ENCODE measurements around the gene RAPGEF3. TPM values are rescaled to one million over a fixed set of nuclear protein-coding genes. Genes with fewer than 3 reads are reported as not detected.

Gene RAPGEF3
- total and polyA plus RNA-seq, 2 of the 8 experiments (the other 6 are each of a cell fraction or from before 2014, with no cell fraction given): 5.0 to 9.4 TPM

DNA sequence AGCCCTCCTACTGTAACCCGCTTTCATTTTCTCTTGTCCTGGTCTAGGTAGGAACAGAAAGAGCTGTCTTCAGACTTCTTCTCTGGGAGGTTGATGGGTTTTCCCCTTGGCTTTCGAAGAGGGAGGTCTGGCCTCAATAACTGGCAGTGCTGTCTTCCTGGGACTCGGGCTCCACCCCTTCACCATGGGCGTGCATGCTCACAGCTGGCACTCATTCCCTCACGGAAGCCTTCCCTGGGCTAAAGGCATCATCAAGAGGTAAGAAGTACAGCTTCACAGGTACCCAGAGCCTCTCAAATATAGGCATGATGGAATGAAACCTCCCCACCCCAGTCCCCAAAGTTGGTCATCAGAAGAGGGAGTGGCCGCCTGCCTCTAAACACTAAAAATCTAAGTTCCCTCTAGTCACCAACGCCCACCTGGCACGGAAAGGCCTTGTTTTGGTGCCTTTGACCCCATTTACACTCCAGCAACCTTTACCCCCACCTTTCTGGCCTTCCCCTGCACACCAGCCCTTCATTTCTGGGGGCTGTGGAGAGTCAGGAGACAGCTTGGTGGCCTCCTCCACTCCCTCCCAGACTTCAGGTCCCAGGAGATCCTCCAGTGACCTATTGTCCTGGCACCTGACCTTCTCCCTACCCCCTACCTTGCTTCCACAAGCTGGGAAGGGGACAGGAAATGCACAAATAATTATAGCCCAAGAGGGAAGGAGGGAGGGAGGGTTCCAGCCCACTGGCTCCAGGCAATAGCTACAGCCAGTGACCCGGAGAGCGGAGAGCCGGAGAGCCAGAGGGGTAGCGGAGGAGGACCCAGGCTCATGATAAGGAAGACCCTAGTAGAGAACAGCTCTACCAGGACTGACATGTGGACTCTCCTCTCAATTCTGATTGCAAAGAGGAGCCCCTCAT is 2.8 kb downstream of the RAPGEF3 start:
- Histone ChIP-seq H3K9me3 (ENCODE audit: insufficient read depth in 2 of 2, low read depth in 1 of 2, low read length in 1 of 2) (no peaks in the 10 kb centered on the region), H4K8ac (ENCODE audit: extremely low read depth, insufficient read depth, low read length) (no peak overlapping the region), H3K23me2 (ENCODE audit: low read depth, low read length) (peaks cover 8% of the 10 kb centered on the region; the same call in 1 of the 2 replicates), H3K79me1 (ENCODE audit: low read depth, low read length) (no peaks in the 10 kb centered on the region), H3K4me1 (replicated peaks in 1 of 4; ENCODE audit: control insufficient read depth in 3 of 4, insufficient read depth in 4 of 4, low read length in 3 of 4) (peaks cover 14 to 27% (median 16%) of the 10 kb centered on the region in 4 experiments), H3K4me3 (ENCODE audit: extremely low read depth in 1 of 4, insufficient read depth in 2 of 4, low read depth in 3 of 4, low read length in 4 of 4) (no peak overlapping the region), H2BK5ac (ENCODE audit: low read depth, low read length) (0 out of 2 replicates have a peak overlapping the region, but pooled peaks have one; percentile 42), H3K14ac (ENCODE audit: insufficient read length) (no peak overlapping the region), H3K4ac (replicated peaks; ENCODE audit: insufficient read length, low read depth, low read length) (no peak overlapping the region), H3K27me3 (replicated peaks in 1 of 4; ENCODE audit: control insufficient read depth in 3 of 4, extremely low read depth in 1 of 4, insufficient read depth in 3 of 4, low read length in 3 of 4) (peaks cover 0 to 2% (median 0%) of the 10 kb centered on the region in 4 experiments; a peak in 2 of 7 replicates), H2AFZ (ENCODE audit: low read length) (no peak overlapping the region), H4K5ac (ENCODE audit: insufficient read length, low read depth, low read length) (no peak overlapping the region), H4K20me1 (replicated peaks in 1 of 2; ENCODE audit: control insufficient read depth in 1 of 2, insufficient read depth in 2 of 2, low read length in 2 of 2) (no peaks in the 10 kb centered on the region), H3K56ac (replicated peaks; ENCODE audit: insufficient read length, low read depth, low read length) (no peak overlapping the region), H2AK5ac (ENCODE audit: low read depth, low read length) (no peak overlapping the region), H2BK120ac (replicated peaks; ENCODE audit: low read depth, low read length) (no peak overlapping the region), H2BK20ac (ENCODE audit: low read length) (peak overlapping the region; percentile 18; the same call in 1 of the 2 replicates), H3K4me2 (ENCODE audit: insufficient read depth in 1 of 2, low read depth in 2 of 2, low read length in 2 of 2) (no peak overlapping the region), H4K91ac (replicated peaks; ENCODE audit: insufficient read length, low read length) (no peak overlapping the region), H3K79me2 (ENCODE audit: control insufficient read depth in 1 of 2, insufficient read depth in 2 of 2, low read length in 2 of 2) (no peaks in the 10 kb centered on the region), H3K18ac (ENCODE audit: extremely low read depth, low read length) (no peak overlapping the region), H2BK12ac (ENCODE audit: low read depth, low read length) (peak overlapping the region; percentile 71; the same call in 1 of the 2 replicates), H2BK15ac (ENCODE audit: low read length) (no peak overlapping the region), H3K27ac (ENCODE audit: low read depth, low read length) (no peak overlapping the region), H3K9ac (replicated peaks in 1 of 4; ENCODE audit: extremely low read depth in 1 of 4, low read depth in 3 of 4, low read length in 3 of 4) (no peak overlapping the region), H3K23ac (ENCODE audit: insufficient read length) (no peak overlapping the region), H3K36me3 (ENCODE audit: control insufficient read depth in 2 of 4, insufficient read depth in 4 of 4, low read length in 3 of 4) (no peaks in the 10 kb centered on the region)
- FAIRE-seq (no peak), DNase-seq (ENCODE audit: low read depth in 1 of 2, low spot score in 2 of 2) (no peak)
- TF ChIP-seq SAP30 (IDR thresholded peaks at IDR 0.05; ENCODE audit: insufficient read depth, insufficient replicate concordance, low read length) (no peak), CEBPB (IDR thresholded peaks at IDR 0.05; ENCODE audit: low read depth, low read length) (no peak), RFX5 (IDR thresholded peaks at IDR 0.05; ENCODE audit: borderline replicate concordance, low read depth, low read length) (no peak)
- WGBS, 2 experiments (ENCODE audit: extremely low coverage in 1 of 2, insufficient coverage in 1 of 2, insufficient read length in 1 of 2, insufficient replicate concordance in 2 of 2, low coverage in 1 of 2, low lambda C conversion rate in 2 of 2, missing lambda C conversion rate in 1 of 2): 90% methylated on average over 8 of the region's 12 CpGs; no CpG with 5 or more reads in 1 of the 2 experiments
- ChIA-PET CTCF (ENCODE audit: partially characterized antibody) (interaction anchor here (0.9 to 64.6 kb wide), 10 partner anchors 7 to 87 kb away, joined by 3 to 2442 read pairs (median 16); partner anchors contain the start of genes ENDOU and SLC48A1), POLR2A (ENCODE audit: partially characterized antibody) (interaction anchor here (1.1 to 5.6 kb wide), 9 partner anchors 8 to 63 kb away, joined by 3 to 78 read pairs (median 4); partner anchors contain the start of gene SLC48A1)

All from H1 (cell line).